Measurements from ENCODE around the gene DEPP1.
"Not testable (repeated sequence)": the region's sequence is repeated elsewhere in the genome, so short reads cannot be mapped to it uniquely, and the experiment has no call there.

Gene DEPP1

GRCh38 chr10:44978570-44979280, at the start of gene DEPP1:
TSS of gene DEPP1 (minus strand) at chr10:44978809. CDS start at chr10:44978030, 779 bp downstream.
- peak in 8 of 10 donors; percentile 53 to 96 (median 78) for DNase-seq
- intact Hi-C loops (cut with DNase I), result loop anchor here (10.0 kb wide), 1 partner anchor 594 kb away; the partner anchor contains the start of gene CXCL12

- intact Hi-C loops (cut with DNase I), result no loop called here
- DNase-seq, result no peak
Measured at GRCh38 chr10:45023426-45023825, 44.8 kb upstream of the DEPP1 start.

- intact Hi-C loops (cut with DNase I), result no loop called here
- no peak for DNase-seq
Measured at GRCh38 chr10:45015590-45015989, 37.0 kb upstream of the DEPP1 start.

GRCh38 chr10:45014557-45014956, 35.9 kb upstream of the DEPP1 start:
- intact Hi-C loops (cut with DNase I), result not testable (repeated sequence)

GRCh38 chr10:45008524-45009161, 30.0 kb upstream of the DEPP1 start:
- intact Hi-C loops (cut with DNase I), result loop anchor here (10.0 kb wide), 2 partner anchors 226 to 456 kb away; no protein-coding TSS in a partner anchor
- peak in 2 of 10 donors; percentile 2 to 75 for DNase-seq

More at GRCh38 chr10:45014557-45014956, 35.9 kb upstream of the DEPP1 start:
- DNase-seq, result not testable (repeated sequence)

- no peak for DNase-seq
- intact Hi-C loops (cut with DNase I), result loop anchor here (10.0 kb wide), 2 partner anchors 228 to 458 kb away; no protein-coding TSS in a partner anchor
Measured at GRCh38 chr10:45006276-45007030, 27.8 kb upstream of the DEPP1 start.

- intact Hi-C loops (cut with DNase I), result loop anchor here (10.0 kb wide), 2 partner anchors 230 to 460 kb away; no protein-coding TSS in a partner anchor
- DNase-seq, result no peak
Measured at GRCh38 chr10:45005284-45005683, 26.7 kb upstream of the DEPP1 start.

GRCh38 chr10:45004661-45005060, 26.1 kb upstream of the DEPP1 start:
- intact Hi-C loops (cut with DNase I), result loop anchor here (10.0 kb wide), 2 partner anchors 230 to 460 kb away; no protein-coding TSS in a partner anchor
- no peak for DNase-seq

GRCh38 chr10:45003432-45004000, 24.9 kb upstream of the DEPP1 start:
- intact Hi-C loops (cut with DNase I), result loop anchor here (10.0 kb wide), 2 partner anchors 231 to 461 kb away; no protein-coding TSS in a partner anchor
- DNase-seq, result no peak

- intact Hi-C loops (cut with DNase I), result loop anchor here (10.0 kb wide), 2 partner anchors 233 to 463 kb away; no protein-coding TSS in a partner anchor
- DNase-seq, result peak in 5 of 10 donors; percentile 54 to 93 (median 81)
Measured at GRCh38 chr10:45001381-45002148, 23.0 kb upstream of the DEPP1 start.

- intact Hi-C loops (cut with DNase I), result loop anchor here (10.0 kb wide), 2 partner anchors 234 to 464 kb away; no protein-coding TSS in a partner anchor
- DNase-seq, result peak in 9 of 10 donors; percentile 57 to 96 (median 71)
Measured at GRCh38 chr10:45000752-45001380, 22.3 kb upstream of the DEPP1 start, which contains the start of gene ZNF22. TSS of gene ZNF22 (plus strand) at chr10:45000923. CDS start at chr10:45003369, 2,446 bp downstream.

GRCh38 chr10:45000138-45000751, 21.6 kb upstream of the DEPP1 start:
- intact Hi-C loops (cut with DNase I), result loop anchor here (10.0 kb wide), 2 partner anchors 235 to 465 kb away; no protein-coding TSS in a partner anchor
- DNase-seq, result peak in 1 of 10 donors; percentile 66

- intact Hi-C loops (cut with DNase I), result no loop called here
- DNase-seq, result no peak
Measured at GRCh38 chr10:44998146-44998631, 19.6 kb upstream of the DEPP1 start.

- intact Hi-C loops (cut with DNase I), result no loop called here
- no peak for DNase-seq
Measured at GRCh38 chr10:44997105-44997748, 18.6 kb upstream of the DEPP1 start.

GRCh38 chr10:44995914-44996669, 17.5 kb upstream of the DEPP1 start:
- intact Hi-C loops (cut with DNase I), result no loop called here
- peak in 5 of 10 donors; percentile 46 to 92 (median 56) for DNase-seq

GRCh38 chr10:44995581-44995913, 16.9 kb upstream of the DEPP1 start:
- no peak for DNase-seq
- intact Hi-C loops (cut with DNase I), result no loop called here

Measured in posterior cingulate gyrus (tissue), 11 donors.